Measurements from ENCODE around the gene ERC2. TPM values are rescaled to one million over a fixed set of nuclear protein-coding genes. Genes with fewer than 3 reads are reported as not detected.

Gene ERC2
- total RNA-seq, 1 experiment from 2014 or later, result 0.77 TPM

DNA sequence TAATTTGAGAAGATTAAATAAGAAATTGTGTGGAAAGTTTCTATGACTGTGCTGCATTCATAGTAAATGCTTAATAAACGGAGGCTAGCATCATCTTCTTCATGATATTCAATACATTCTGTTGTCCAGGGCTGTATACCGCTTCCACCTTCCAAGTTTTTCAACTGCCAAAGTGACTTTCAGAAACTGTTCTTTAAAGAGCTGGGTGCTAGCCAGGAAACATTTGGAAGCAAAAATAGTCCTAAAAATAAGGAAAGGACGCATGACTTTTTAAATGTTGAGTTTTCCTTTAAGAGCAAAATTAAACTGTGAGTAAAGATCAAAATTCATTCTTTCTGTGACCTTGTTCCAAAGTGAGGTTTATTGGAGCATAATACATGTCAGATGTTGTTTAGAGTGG lies 9.4 kb upstream of the ERC2 start:
- CTCF ChIA-PET, result no interaction called here

DNA sequence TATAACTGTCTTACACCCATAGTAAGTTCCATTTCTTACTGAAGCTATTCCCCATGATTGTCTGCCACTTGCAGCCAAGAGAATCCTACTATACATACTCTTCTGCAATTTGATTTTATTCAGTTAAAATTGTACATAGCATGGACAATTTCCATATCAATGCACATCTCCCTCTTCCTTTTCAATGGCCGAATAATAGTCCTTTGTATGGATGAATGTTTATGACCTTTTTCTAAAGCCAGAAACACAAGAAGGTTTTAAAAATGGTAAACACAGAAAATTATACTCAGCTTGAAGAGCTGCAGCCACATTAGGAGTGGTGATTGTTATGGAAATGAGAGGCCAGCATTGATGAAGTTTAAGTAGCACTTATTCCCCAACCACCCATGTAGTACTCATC lies 8.5 kb upstream of the ERC2 start:
- no peaks in the 10 kb centered on the region for H3K9me3 ChIP-seq (ENCODE audit: low read length)
- H2AFZ ChIP-seq (ENCODE audit: low read length), result no peak overlapping the region
- no peaks in the 10 kb centered on the region for H3K79me2 ChIP-seq (ENCODE audit: low read length)
- H3K27ac ChIP-seq (ENCODE audit: low read length), result no peak overlapping the region
- H3K27me3 ChIP-seq (ENCODE audit: low read length), result peaks cover 35% of the 10 kb centered on the region
- no peaks in the 10 kb centered on the region for H3K4me1 ChIP-seq (ENCODE audit: insufficient read depth, low read length)
- ChIA-PET CTCF (no interaction called here), POLR2A (ENCODE audit: unreplicated experiment) (no interaction called here)
- no peak for ATAC-seq
- H4K20me1 ChIP-seq (ENCODE audit: low read length), result no peaks in the 10 kb centered on the region
- TF ChIP-seq EZH2 (IDR thresholded peaks at IDR 0.05; ENCODE audit: low read length, unreplicated experiment) (no peak), EZH2phosphoT487 (IDR thresholded peaks at IDR 0.05; ENCODE audit: borderline replicate concordance, low read length) (no peak)
- TF ChIP-seq, protein P1, sequence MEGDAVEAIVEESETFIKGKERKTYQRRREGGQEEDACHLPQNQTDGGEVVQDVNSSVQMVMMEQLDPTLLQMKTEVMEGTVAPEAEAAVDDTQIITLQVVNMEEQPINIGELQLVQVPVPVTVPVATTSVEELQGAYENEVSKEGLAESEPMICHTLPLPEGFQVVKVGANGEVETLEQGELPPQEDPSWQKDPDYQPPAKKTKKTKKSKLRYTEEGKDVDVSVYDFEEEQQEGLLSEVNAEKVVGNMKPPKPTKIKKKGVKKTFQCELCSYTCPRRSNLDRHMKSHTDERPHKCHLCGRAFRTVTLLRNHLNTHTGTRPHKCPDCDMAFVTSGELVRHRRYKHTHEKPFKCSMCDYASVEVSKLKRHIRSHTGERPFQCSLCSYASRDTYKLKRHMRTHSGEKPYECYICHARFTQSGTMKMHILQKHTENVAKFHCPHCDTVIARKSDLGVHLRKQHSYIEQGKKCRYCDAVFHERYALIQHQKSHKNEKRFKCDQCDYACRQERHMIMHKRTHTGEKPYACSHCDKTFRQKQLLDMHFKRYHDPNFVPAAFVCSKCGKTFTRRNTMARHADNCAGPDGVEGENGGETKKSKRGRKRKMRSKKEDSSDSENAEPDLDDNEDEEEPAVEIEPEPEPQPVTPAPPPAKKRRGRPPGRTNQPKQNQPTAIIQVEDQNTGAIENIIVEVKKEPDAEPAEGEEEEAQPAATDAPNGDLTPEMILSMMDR (conservative IDR thresholded peaks at IDR 0.05; ENCODE audit: low read depth, low read length), result no peak
- no peak overlapping the region for H3K9ac ChIP-seq (ENCODE audit: low read length)
- no peak for DNase-seq
- H3K9me2 ChIP-seq (replicated peaks; ENCODE audit: low read length), result no peaks in the 10 kb centered on the region
- intact Hi-C loops (cut with micrococcal nuclease), result no loop called here
- H3K4me2 ChIP-seq (ENCODE audit: low read length), result no peak overlapping the region
- no peak overlapping the region for H3K4me3 ChIP-seq (ENCODE audit: low read length)
- no TSS peak for BruUV-seq (replicated peaks)
- no peaks in the 10 kb centered on the region for H3K36me3 ChIP-seq (ENCODE audit: low read depth, low read length)
- no peaks in the 10 kb centered on the region for H3F3A ChIP-seq (ENCODE audit: low read length, unreplicated experiment)

More for the DNA sequence above, 9.4 kb upstream of the ERC2 start:
- intact Hi-C loops (cut with micrococcal nuclease), result no loop called here
- no peaks in the 10 kb centered on the region for H4K20me1 ChIP-seq (ENCODE audit: low read length)
- H3K9me3 ChIP-seq (ENCODE audit: low read length), result no peaks in the 10 kb centered on the region
- no peak for ATAC-seq
- H3K4me2 ChIP-seq (ENCODE audit: low read length), result no peak overlapping the region
- BruUV-seq (replicated peaks), result no TSS peak
- no peak overlapping the region for H3K9ac ChIP-seq (ENCODE audit: low read length)
- no peaks in the 10 kb centered on the region for H3K4me1 ChIP-seq (ENCODE audit: insufficient read depth, low read length)
- H3K4me3 ChIP-seq (ENCODE audit: low read length), result no peak overlapping the region
- no peaks in the 10 kb centered on the region for H3K36me3 ChIP-seq (ENCODE audit: low read depth, low read length)
- no peak overlapping the region for H2AFZ ChIP-seq (ENCODE audit: low read length)
- H3K27ac ChIP-seq (ENCODE audit: low read length), result no peak overlapping the region
- H3K79me2 ChIP-seq (ENCODE audit: low read length), result no peaks in the 10 kb centered on the region
- no peak for TF ChIP-seq EZH2 (IDR thresholded peaks at IDR 0.05; ENCODE audit: low read length, unreplicated experiment)
- TF ChIP-seq EZH2phosphoT487 (IDR thresholded peaks at IDR 0.05; ENCODE audit: borderline replicate concordance, low read length), result no peak
- TF ChIP-seq, protein P1 (conservative IDR thresholded peaks at IDR 0.05; ENCODE audit: low read depth, low read length), result no peak
- peaks cover 43% of the 10 kb centered on the region for H3K27me3 ChIP-seq (ENCODE audit: low read length)
- POLR2A ChIA-PET (ENCODE audit: unreplicated experiment), result no interaction called here
- no peaks in the 10 kb centered on the region for H3K9me2 ChIP-seq (replicated peaks; ENCODE audit: low read length)
- H3F3A ChIP-seq (ENCODE audit: low read length, unreplicated experiment), result no peaks in the 10 kb centered on the region
- DNase-seq, result no peak

DNA sequence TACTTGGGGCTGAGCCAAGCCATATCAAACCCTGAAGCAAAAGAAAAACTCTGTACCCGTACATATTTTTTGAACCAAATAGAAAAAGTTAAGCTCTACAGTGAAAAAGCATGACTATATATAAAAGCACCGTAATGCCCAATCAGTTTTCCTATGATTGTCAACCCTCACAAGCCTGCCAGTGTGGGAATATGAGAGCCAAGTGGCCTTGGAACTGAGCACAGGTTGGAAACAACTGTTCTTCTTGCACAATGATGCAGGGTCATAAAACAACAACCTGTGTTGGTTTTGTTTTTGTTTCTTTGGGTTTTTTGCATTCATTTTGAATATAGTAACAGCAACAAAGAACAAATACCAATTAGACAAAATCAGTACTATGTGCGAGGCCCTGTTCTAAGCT lies 3.5 kb upstream of the ERC2 start:
- Histone ChIP-seq H3K9ac (ENCODE audit: low read length) (no peak overlapping the region), H3K4me1 (ENCODE audit: insufficient read depth, low read length) (no peaks in the 10 kb centered on the region), H3K27me3 (ENCODE audit: low read length) (peaks cover 26% of the 10 kb centered on the region), H2AFZ (ENCODE audit: low read length) (no peak overlapping the region), H3K9me2 (replicated peaks; ENCODE audit: low read length) (no peaks in the 10 kb centered on the region; the same call in 1 of the 2 replicates), H4K20me1 (ENCODE audit: low read length) (no peaks in the 10 kb centered on the region), H3F3A (ENCODE audit: low read length, unreplicated experiment) (no peaks in the 10 kb centered on the region), H3K9me3 (ENCODE audit: low read length) (no peaks in the 10 kb centered on the region), H3K4me3 (ENCODE audit: low read length) (no peak overlapping the region), H3K4me2 (ENCODE audit: low read length) (no peak overlapping the region), H3K79me2 (ENCODE audit: low read length) (no peaks in the 10 kb centered on the region), H3K36me3 (ENCODE audit: low read depth, low read length) (no peaks in the 10 kb centered on the region), H3K27ac (ENCODE audit: low read length) (no peak overlapping the region)
- CTCF ChIA-PET, result no interaction called here
- DNase-seq, result no peak
- intact Hi-C loops (cut with micrococcal nuclease), result no loop called here
- no peak for ATAC-seq
- POLR2A ChIA-PET (ENCODE audit: unreplicated experiment), result no interaction called here
- no peak for TF ChIP-seq EZH2 (IDR thresholded peaks at IDR 0.05; ENCODE audit: low read length, unreplicated experiment)
- no TSS peak for BruUV-seq (replicated peaks)

Data from PC-3 (cell line).